Spleen (tissue), 7 donors: ENCODE results near the gene PPP2R2B.

Experiments used
- CTCF ChIP-seq, 11 experiments: fragments of 200-600 bp in 7 of 11; fragments of 450-650 bp in 4 of 11; sonication (generic) in 4 of 11; IDR thresholded peaks in 8 of 11; conservative IDR thresholded peaks in 3 of 11; 1 replicate in 7 of 11; 2 replicates in 4 of 11; pipeline versions ENCODE4 v1.4.0 to v1.8.0; 2016 to 2021; ENCODE audit warnings: antibody characterized with exemption in 11 of 11, inconsistent platforms in 4 of 11, mild to moderate bottlenecking in 1 of 11
- POLR2A ChIP-seq, 3 donors: fragments of 450-650 bp; IDR thresholded peaks; one replicate each; pipeline ENCODE4 v1.5.1; 2017; ENCODE audit warnings: antibody characterized with exemption in 3 of 3, mild to moderate bottlenecking in 1 of 3
- POLR2AphosphoS5 ChIP-seq, 3 donors: sonication (generic); formaldehyde crosslinking; IDR thresholded peaks; one replicate each; pipeline ENCODE4 v1.5.1; 2017; ENCODE audit warnings: antibody characterized with exemption in 3 of 3
- donor health status: DM: no; HTN: no; CAD: no; lungs with moderate emphysema.
- donor health status: DM: no; HTN: no; CAD: no.
- donor health status: DM: no; HTN: no; CAD: no.

GRCh38 chr5:146540414-146540813 is 338.1 kb downstream of the PPP2R2B start:
- no peak for TF ChIP-seq CTCF (IDR thresholded peaks at IDR 0.05 in 8 of 11, conservative IDR thresholded peaks at IDR 0.05 in 3 of 11)
- no peak for TF ChIP-seq POLR2A (IDR thresholded peaks at IDR 0.05)
- no peak for TF ChIP-seq POLR2AphosphoS5 (IDR thresholded peaks at IDR 0.05)
